Measurements from ENCODE around the gene KIF26B. TPM values are rescaled to one million over a fixed set of nuclear protein-coding genes. Genes with fewer than 3 reads are reported as not detected.

The KIF26B gene
- total and polyA plus RNA-seq, 3 experiments from 2014 or later, result 0.11 to 0.16 TPM; not detected in 1

DNA sequence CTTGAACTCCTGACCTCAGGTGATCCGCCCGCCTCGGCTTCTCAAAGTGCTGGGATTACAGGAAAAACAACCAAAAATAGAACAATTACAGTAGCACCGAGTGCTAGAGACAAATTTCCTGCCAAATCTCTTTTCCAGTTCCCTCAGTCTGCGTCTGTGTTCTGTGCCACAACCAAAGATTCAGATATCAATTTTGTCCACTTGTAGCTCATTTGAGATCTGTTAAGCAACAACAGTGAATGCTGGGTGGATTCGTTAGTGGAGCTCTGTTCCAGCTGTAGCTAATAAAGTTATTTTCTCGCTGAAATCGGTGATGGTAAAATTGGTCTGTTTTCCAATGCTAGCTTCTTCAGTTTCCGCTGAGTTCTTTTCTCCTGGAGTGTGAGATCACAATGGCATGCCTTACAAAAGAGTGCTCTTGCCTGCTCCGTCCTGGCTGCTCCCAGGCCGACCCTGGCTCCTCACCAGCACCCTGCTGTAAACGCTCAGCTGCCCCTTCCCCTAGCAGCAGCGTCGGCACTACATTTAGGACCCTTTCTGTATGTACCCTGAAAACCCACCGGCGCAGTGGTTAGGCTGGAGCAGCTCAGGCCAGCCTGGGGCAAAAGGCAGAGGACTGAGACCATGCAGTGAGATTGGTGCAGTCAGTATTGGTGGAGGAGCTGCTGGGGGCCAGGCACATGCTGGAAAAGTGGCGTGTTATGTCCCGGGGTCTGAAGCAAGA is 395.4 kb downstream of the KIF26B start:
- no peaks in the 10 kb centered on the region for H3K36me3 ChIP-seq (ENCODE audit: insufficient read depth, low read length)
- Mint-ChIP-seq H3K27me3 (peaks cover 3 to 4% of the 10 kb centered on the region in 2 donors), H3K9me3 (peaks cover 0 to 2% (median 0%) of the 10 kb centered on the region in 5 donors), H3K27ac (no peak overlapping the region), H3K4me1 (no peaks in the 10 kb centered on the region), H3K4me3 (no peak overlapping the region), H3K36me3 (no peaks in the 10 kb centered on the region)
- no peaks in the 10 kb centered on the region for H3K4me1 ChIP-seq (ENCODE audit: insufficient read depth, low read length)
- POLR2A ChIA-PET, result no interaction called here
- H3K9me3 ChIP-seq (ENCODE audit: low read length), result no peaks in the 10 kb centered on the region
- DNase-seq, result no peak
- CTCF ChIA-PET, result no interaction called here
- H3K27ac ChIP-seq (ENCODE audit: low read depth, low read length), result no peak overlapping the region
- no peak overlapping the region for H3K4me3 ChIP-seq (ENCODE audit: low read length)
- H3K27me3 ChIP-seq (ENCODE audit: insufficient read depth, low read length, poor library complexity, severe bottlenecking), result no peaks in the 10 kb centered on the region

DNA sequence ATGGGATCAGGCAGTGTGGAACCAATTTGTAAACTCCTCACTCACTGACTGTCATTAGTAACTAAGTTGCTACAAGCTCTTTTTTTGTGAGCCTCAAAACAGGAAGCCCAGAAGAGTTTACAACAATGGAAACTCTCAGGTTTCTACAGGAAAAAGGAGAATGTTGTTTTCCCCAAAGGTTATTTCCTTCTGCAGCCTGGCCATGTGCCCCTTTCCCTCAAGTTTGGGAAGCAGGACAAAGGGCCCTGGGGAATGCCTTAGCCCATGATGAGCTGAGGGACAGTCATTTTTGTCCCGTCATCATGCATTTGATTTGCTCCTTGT is 395.9 kb downstream of the KIF26B start:
- H3K4me3 ChIP-seq (ENCODE audit: low read length), result no peak overlapping the region
- no peaks in the 10 kb centered on the region for H3K36me3 ChIP-seq (ENCODE audit: insufficient read depth, low read length)
- H3K36me3 Mint-ChIP-seq, result no peaks in the 10 kb centered on the region
- ChIA-PET POLR2A (no interaction called here), CTCF (no interaction called here)
- H3K27me3 Mint-ChIP-seq, result peaks cover 3 to 4% of the 10 kb centered on the region in 2 donors
- no peak overlapping the region for H3K27ac ChIP-seq (ENCODE audit: low read depth, low read length)
- H3K27ac Mint-ChIP-seq, result no peak overlapping the region
- H3K4me3 Mint-ChIP-seq, result no peak overlapping the region
- H3K27me3 ChIP-seq (ENCODE audit: insufficient read depth, low read length, poor library complexity, severe bottlenecking), result no peaks in the 10 kb centered on the region
- no peak for DNase-seq
- no peaks in the 10 kb centered on the region for H3K4me1 ChIP-seq (ENCODE audit: insufficient read depth, low read length)
- no peaks in the 10 kb centered on the region for H3K4me1 Mint-ChIP-seq
- H3K9me3 ChIP-seq (ENCODE audit: low read length), result no peaks in the 10 kb centered on the region
- H3K9me3 Mint-ChIP-seq, result peaks cover 0 to 2% (median 0%) of the 10 kb centered on the region in 5 donors

DNA sequence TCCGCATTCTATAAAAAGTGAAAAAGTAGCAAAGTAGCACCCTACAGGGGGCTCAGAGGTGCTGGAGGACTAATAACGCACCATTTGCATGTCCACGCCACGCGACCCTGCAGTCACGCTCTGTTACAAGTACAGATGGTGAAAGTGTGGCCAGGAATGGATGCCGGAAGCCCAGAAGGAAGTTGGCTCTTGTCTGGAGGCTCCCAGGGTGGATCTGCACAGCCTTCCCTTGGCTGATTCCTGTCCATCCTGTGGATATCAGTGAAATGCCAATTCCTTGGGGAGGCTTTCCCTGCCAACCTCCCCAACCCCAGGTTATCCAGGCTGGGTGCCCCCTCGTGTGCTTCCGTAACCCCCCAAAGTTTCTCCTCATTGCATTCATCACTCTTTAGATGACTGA is 396.8 kb downstream of the KIF26B start:
- Mint-ChIP-seq H3K27ac (no peak overlapping the region), H3K9me3 (peaks cover 0 to 2% (median 1%) of the 10 kb centered on the region in 5 donors), H3K4me3 (no peak overlapping the region), H3K36me3 (no peaks in the 10 kb centered on the region), H3K27me3 (peaks cover 3 to 4% of the 10 kb centered on the region in 2 donors), H3K4me1 (no peaks in the 10 kb centered on the region)
- DNase-seq, result no peak
- no peaks in the 10 kb centered on the region for H3K4me1 ChIP-seq (ENCODE audit: insufficient read depth, low read length)
- ChIA-PET POLR2A (no interaction called here), CTCF (no interaction called here)
- H3K9me3 ChIP-seq (ENCODE audit: low read length), result no peaks in the 10 kb centered on the region
- H3K27me3 ChIP-seq (ENCODE audit: insufficient read depth, low read length, poor library complexity, severe bottlenecking), result no peaks in the 10 kb centered on the region
- H3K36me3 ChIP-seq (ENCODE audit: insufficient read depth, low read length), result no peaks in the 10 kb centered on the region
- H3K27ac ChIP-seq (ENCODE audit: low read depth, low read length), result no peak overlapping the region
- H3K4me3 ChIP-seq (ENCODE audit: low read length), result no peak overlapping the region

- H3K36me3 ChIP-seq (ENCODE audit: insufficient read depth, low read length), result no peaks in the 10 kb centered on the region
- no peak for DNase-seq
- no peaks in the 10 kb centered on the region for H3K4me1 ChIP-seq (ENCODE audit: insufficient read depth, low read length)
- H3K27me3 ChIP-seq (ENCODE audit: insufficient read depth, low read length, poor library complexity, severe bottlenecking), result no peaks in the 10 kb centered on the region
- no peak overlapping the region for H3K27ac ChIP-seq (ENCODE audit: low read depth, low read length)
- no peak overlapping the region for H3K4me3 ChIP-seq (ENCODE audit: low read length)
- peaks cover 0 to 2% (median 1%) of the 10 kb centered on the region in 5 donors for H3K9me3 Mint-ChIP-seq
- ChIA-PET POLR2A (no interaction called here), CTCF (no interaction called here)
- no peaks in the 10 kb centered on the region for H3K9me3 ChIP-seq (ENCODE audit: low read length)
- no peaks in the 10 kb centered on the region for H3K4me1 Mint-ChIP-seq
- no peaks in the 10 kb centered on the region for H3K36me3 Mint-ChIP-seq
- peaks cover 3 to 4% of the 10 kb centered on the region in 2 donors for H3K27me3 Mint-ChIP-seq
- no peak overlapping the region for H3K4me3 Mint-ChIP-seq
- no peak overlapping the region for H3K27ac Mint-ChIP-seq
These were observed 397.5 kb downstream of the KIF26B start for GRCh38 chr1:245552331-245552730.

DNA sequence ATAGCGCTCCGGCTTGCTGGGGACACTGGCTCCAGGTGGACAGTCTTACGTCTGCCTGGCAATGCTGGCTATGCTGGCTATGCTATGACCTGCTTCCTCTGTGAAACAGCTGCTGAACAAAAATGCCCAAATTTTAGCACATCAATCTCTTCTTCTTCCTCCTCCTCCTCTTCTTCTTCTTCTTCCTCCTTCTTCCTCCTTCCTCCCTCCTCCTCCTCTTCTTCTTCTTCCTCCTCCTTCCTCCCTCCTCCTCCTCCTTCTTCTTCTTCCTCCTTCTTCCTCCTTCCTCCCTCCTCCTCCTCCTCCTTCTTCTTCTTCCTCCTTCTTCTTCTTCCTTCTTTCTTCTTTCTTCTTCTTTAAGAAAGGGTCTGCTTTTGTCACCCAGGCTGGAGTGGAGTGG is 401.3 kb downstream of the KIF26B start:
- Mint-ChIP-seq H3K9me3 (peaks cover 0 to 2% (median 0%) of the 10 kb centered on the region in 5 donors), H3K27me3 (peaks cover 4 to 5% of the 10 kb centered on the region in 2 donors), H3K4me3 (no peak overlapping the region), H3K27ac (peak overlapping the region in 1 of 8 donors; percentile 73), H3K36me3 (no peaks in the 10 kb centered on the region), H3K4me1 (no peaks in the 10 kb centered on the region)
- no peak for DNase-seq
- H3K27me3 ChIP-seq (ENCODE audit: insufficient read depth, low read length, poor library complexity, severe bottlenecking), result no peaks in the 10 kb centered on the region
- no peaks in the 10 kb centered on the region for H3K9me3 ChIP-seq (ENCODE audit: low read length)
- H3K4me3 ChIP-seq (ENCODE audit: low read length), result no peak overlapping the region
- H3K27ac ChIP-seq (ENCODE audit: low read depth, low read length), result no peak overlapping the region
- CTCF ChIA-PET, result no interaction called here
- no peaks in the 10 kb centered on the region for H3K4me1 ChIP-seq (ENCODE audit: insufficient read depth, low read length)
- no peaks in the 10 kb centered on the region for H3K36me3 ChIP-seq (ENCODE audit: insufficient read depth, low read length)
- POLR2A ChIA-PET, result no interaction called here

- Mint-ChIP-seq H3K9me3 (peaks cover 0 to 2% (median 0%) of the 10 kb centered on the region in 5 donors), H3K27me3 (peaks cover 1 to 7% of the 10 kb centered on the region in 2 donors), H3K27ac (no peak overlapping the region), H3K4me3 (no peak overlapping the region), H3K36me3 (no peaks in the 10 kb centered on the region), H3K4me1 (no peaks in the 10 kb centered on the region)
- Histone ChIP-seq H3K4me1 (ENCODE audit: insufficient read depth, low read length) (no peaks in the 10 kb centered on the region), H3K36me3 (ENCODE audit: insufficient read depth, low read length) (no peaks in the 10 kb centered on the region), H3K9me3 (ENCODE audit: low read length) (no peaks in the 10 kb centered on the region), H3K27ac (ENCODE audit: low read depth, low read length) (no peak overlapping the region), H3K4me3 (ENCODE audit: low read length) (no peak overlapping the region), H3K27me3 (ENCODE audit: insufficient read depth, low read length, poor library complexity, severe bottlenecking) (no peaks in the 10 kb centered on the region)
- POLR2A ChIA-PET, result no interaction called here
- no peak for DNase-seq
- CTCF ChIA-PET, result no interaction called here
These were observed 403.3 kb downstream of the KIF26B start for GRCh38 chr1:245558069-245558468.

DNA sequence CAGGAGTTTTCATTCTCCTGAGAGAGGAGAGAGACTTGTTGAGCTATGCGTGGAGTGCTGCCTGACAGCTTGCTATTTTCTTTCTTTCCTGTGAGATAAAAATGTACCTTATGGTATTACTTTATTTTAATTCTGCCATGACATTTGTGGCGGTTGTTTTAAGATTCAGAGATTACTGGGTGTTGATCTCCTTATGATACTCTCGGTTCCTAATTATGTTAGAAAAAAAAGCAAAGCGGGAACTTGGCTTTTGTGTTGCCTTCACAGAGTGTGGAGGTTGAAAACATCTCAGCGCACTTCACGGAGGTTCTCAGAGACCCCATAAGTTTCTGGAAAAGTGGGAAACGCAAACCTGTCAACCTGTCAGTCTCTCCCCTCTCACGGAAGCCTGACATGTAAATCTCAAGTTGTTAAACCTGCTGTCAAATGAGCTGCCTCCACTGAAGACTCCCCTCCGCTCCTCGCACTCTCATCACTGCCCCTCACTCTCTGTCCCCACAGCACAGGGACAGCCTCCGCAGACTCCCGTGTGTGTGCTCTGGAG is 405.6 kb downstream of the KIF26B start:
- no peak overlapping the region for H3K4me3 ChIP-seq (ENCODE audit: low read length)
- H3K27me3 Mint-ChIP-seq, result peaks cover 1 to 8% of the 10 kb centered on the region in 2 donors
- no peaks in the 10 kb centered on the region for H3K4me1 Mint-ChIP-seq
- H3K27me3 ChIP-seq (ENCODE audit: insufficient read depth, low read length, poor library complexity, severe bottlenecking), result no peaks in the 10 kb centered on the region
- no peaks in the 10 kb centered on the region for H3K4me1 ChIP-seq (ENCODE audit: insufficient read depth, low read length)
- DNase-seq, result no peak
- ChIA-PET POLR2A (no interaction called here), CTCF (no interaction called here)
- H3K27ac Mint-ChIP-seq, result no peak overlapping the region
- H3K4me3 Mint-ChIP-seq, result no peak overlapping the region
- no peaks in the 10 kb centered on the region for H3K36me3 ChIP-seq (ENCODE audit: insufficient read depth, low read length)
- H3K27ac ChIP-seq (ENCODE audit: low read depth, low read length), result no peak overlapping the region
- H3K9me3 ChIP-seq (ENCODE audit: low read length), result no peaks in the 10 kb centered on the region
- peaks cover 0 to 2% (median 0%) of the 10 kb centered on the region in 5 donors for H3K9me3 Mint-ChIP-seq
- no peaks in the 10 kb centered on the region for H3K36me3 Mint-ChIP-seq

DNA sequence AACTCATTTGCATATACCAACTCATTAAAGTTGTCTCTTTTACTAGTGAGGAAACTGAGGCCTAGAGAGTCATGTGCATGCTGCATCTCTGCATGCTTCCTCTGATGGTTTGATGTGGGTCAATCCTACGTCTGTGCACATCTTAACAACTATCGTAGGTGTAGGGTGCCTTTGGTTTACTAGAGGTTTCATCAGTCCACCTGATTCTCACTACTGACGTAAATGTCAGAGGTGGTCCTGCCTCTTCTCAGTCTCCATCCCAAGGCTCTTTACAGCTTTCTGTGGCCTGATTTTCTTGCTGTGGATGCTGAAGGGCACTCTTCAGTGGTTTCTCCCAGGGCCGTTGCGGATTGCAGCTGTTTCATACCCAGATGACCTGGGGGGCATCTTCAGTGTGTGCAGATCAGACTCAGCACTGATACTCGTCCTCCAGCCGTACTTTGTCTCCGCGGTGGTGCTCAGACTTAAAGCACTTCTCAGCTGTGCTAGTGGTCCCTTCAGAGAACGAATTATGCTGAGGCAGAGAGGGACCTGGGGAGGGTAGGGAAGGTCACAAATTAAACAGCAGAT is 407.0 kb downstream of the KIF26B start:
- H3K4me1 ChIP-seq (ENCODE audit: insufficient read depth, low read length), result no peaks in the 10 kb centered on the region
- H3K36me3 Mint-ChIP-seq, result no peaks in the 10 kb centered on the region
- no peaks in the 10 kb centered on the region for H3K27me3 ChIP-seq (ENCODE audit: insufficient read depth, low read length, poor library complexity, severe bottlenecking)
- no peak overlapping the region for H3K4me3 Mint-ChIP-seq
- no peaks in the 10 kb centered on the region for H3K9me3 Mint-ChIP-seq
- CTCF ChIA-PET, result no interaction called here
- H3K36me3 ChIP-seq (ENCODE audit: insufficient read depth, low read length), result no peaks in the 10 kb centered on the region
- no peaks in the 10 kb centered on the region for H3K9me3 ChIP-seq (ENCODE audit: low read length)
- peaks cover 0 to 8% of the 10 kb centered on the region in 2 donors for H3K27me3 Mint-ChIP-seq
- no peak overlapping the region for H3K4me3 ChIP-seq (ENCODE audit: low read length)
- no peak for DNase-seq
- H3K27ac Mint-ChIP-seq, result no peak overlapping the region
- H3K27ac ChIP-seq (ENCODE audit: low read depth, low read length), result no peak overlapping the region
- no peaks in the 10 kb centered on the region for H3K4me1 Mint-ChIP-seq
- POLR2A ChIA-PET, result no interaction called here
